Ovary (tissue), 10 donors: ENCODE data around the gene FYN. TPM values are rescaled to one million over a fixed set of nuclear protein-coding genes. Genes with fewer than 3 reads are reported as not detected.
A peak's percentile ranks its signal among the peaks of the same experiment; 100 is the strongest.

Experiments
- DNase-seq, 5 donors: peaks; one replicate each; pipeline ENCODE4 v3.0.0-alpha.2; 2019 to 2020
- H3K27ac ChIP-seq, 2 donors: fragments of 200-600 bp; one replicate each; pipeline versions ENCODE4 v1.5.1 to v1.8.0; 2019 to 2022
- H3K27me3 ChIP-seq: fragments of 200-600 bp; one replicate; pipeline ENCODE4 v1.8.0; 2022
- H3K36me3 ChIP-seq: fragments of 200-600 bp; sonication (generic); one replicate; pipeline ENCODE4 v1.5.1; 2019
- H3K4me1 ChIP-seq: one replicate; pipeline ENCODE4 v1.8.1; 2013; ENCODE audit warnings: mild to moderate bottlenecking, moderate library complexity; ENCODE audit not compliant: insufficient read depth
- H3K4me3 ChIP-seq: fragments of 200-600 bp; sonication (generic); one replicate; pipeline ENCODE4 v1.5.1; 2017
- H3K9me3 ChIP-seq, 2 donors: fragments of 200-600 bp in 1 of 2; sonication (generic) in 1 of 2; one replicate each; pipeline versions ENCODE4 v1.5.1 to v1.8.1; 2013 to 2019; ENCODE audit warnings: mild to moderate bottlenecking in 1 of 2, moderate library complexity in 1 of 2
- EP300 ChIP-seq: sonication (generic); formaldehyde crosslinking; IDR thresholded peaks from one replicate; pipeline ENCODE4 v1.6.1; 2017; ENCODE audit warnings: antibody characterized with exemption
- POLR2A ChIP-seq: fragments of 450-650 bp; IDR thresholded peaks from one replicate; pipeline ENCODE4 v1.6.1; 2017; ENCODE audit warnings: antibody characterized with exemption, mild to moderate bottlenecking, moderate library complexity
- WGBS, 3 donors: extraction: QIAGEN DNeasy Blood & Tissue Kit in 1 of 3; methylation state at CpG; one replicate each; pipeline versions ENCODE4 v1.1.5 to v1.1.7; 2013 to 2017; 5-methylcytosine and 5-hydroxymethylcytosine counted together
- intact Hi-C, 4 donors: fragments of 100-400 bp; cut with DNase I; formaldehyde crosslinking; loops; one replicate each; pipeline versions ENCODE4 v1.11.0 to v1.15.1; 2022 to 2023
- long read RNA-seq, 3 donors: library from polyadenylated mRNA in 2 of 3; unstranded in 2 of 3; transcript quantifications; one replicate each; pipeline ENCODE4 v2.0.0 and lab custom pipeline, GENCODE V29; 2021 to 2026
- polyA plus RNA-seq, 2 donors: library from polyadenylated mRNA; stranded (reverse); fragments of 200-250 nt in 1 of 2; fragments of 350-450 nt in 1 of 2; fragmentation: Illumina TruSeq in 1 of 2; extraction: RNeasy Lipid Tissue Mini Kit (QIAGEN cat#74804) in 1 of 2; gene quantifications; one replicate each; pipeline ENCODE4 v1.2.3, GENCODE V29; 2013 to 2014
- total RNA-seq, 7 donors: library from RNA; depleted of rRNA in 2 of 7; stranded (reverse); fragments of >200 nt in 2 of 7; fragmentation: NEBNext Ultra II Directional in 3 of 7; extraction: Animal tissue kit (Norgen Biotek cat#: 25700) in 3 of 7; gene quantifications; one replicate each; pipeline versions ENCODE4 v1.1.0 to v1.2.4, GENCODE V29; 2016 to 2023
- TF ChIP-seq, protein P1 (sequence below), 3 donors: fragments of 450-650 bp in 2 of 3; fragments of 200-600 bp in 1 of 3; IDR thresholded peaks; one replicate each; pipeline versions ENCODE4 v1.5.1 to v1.8.0; 2016 to 2022; ENCODE audit warnings: antibody characterized with exemption in 3 of 3, mild to moderate bottlenecking in 1 of 3
- donor health status: DM: no; HTN: no; CAD: no; lungs with moderate emphysema.
- donor health status: DM: no; HTN: no; CAD: no.
- donor health status: Bipolar disorder and iron deficiency.
- donor health status: DM: yes; HTN: yes; CAD: no.
- donor health status: DM: no; HTN: no; CAD: no.
- donor health status: DM: yes; HTN: yes; CAD: no.

Gene FYN
- 100 to 1,000 TPM in 1 of 7 donors, 10 to 100 TPM in 6; 54.8 to 116 (median 72.7) TPM for total RNA-seq
- polyA plus RNA-seq: 10 to 100 TPM; 37.2 to 94.3 TPM
- long read RNA-seq, donor 1, partial matches to known transcripts: 11 of 13 reads
- long read RNA-seq, donor 1, other reads (novel, unspliced or antisense): 2 of 13 reads
- long read RNA-seq, donor 2, transcript FYN-202 (14 exons, 3,628 nt): major isoform, 5 of 15 reads
- long read RNA-seq, donor 2, partial matches to known transcripts: 8 of 15 reads
- long read RNA-seq, donor 2, other reads (novel, unspliced or antisense): 0 of 15 reads
- long read RNA-seq, donor 3, transcript FYN-202 (14 exons, 3,628 nt): major isoform, 37 of 61 reads
- long read RNA-seq, donor 3, partial matches to known transcripts: 7 of 61 reads
- long read RNA-seq, donor 3, other reads (novel, unspliced or antisense): 13 of 61 reads

DNA sequence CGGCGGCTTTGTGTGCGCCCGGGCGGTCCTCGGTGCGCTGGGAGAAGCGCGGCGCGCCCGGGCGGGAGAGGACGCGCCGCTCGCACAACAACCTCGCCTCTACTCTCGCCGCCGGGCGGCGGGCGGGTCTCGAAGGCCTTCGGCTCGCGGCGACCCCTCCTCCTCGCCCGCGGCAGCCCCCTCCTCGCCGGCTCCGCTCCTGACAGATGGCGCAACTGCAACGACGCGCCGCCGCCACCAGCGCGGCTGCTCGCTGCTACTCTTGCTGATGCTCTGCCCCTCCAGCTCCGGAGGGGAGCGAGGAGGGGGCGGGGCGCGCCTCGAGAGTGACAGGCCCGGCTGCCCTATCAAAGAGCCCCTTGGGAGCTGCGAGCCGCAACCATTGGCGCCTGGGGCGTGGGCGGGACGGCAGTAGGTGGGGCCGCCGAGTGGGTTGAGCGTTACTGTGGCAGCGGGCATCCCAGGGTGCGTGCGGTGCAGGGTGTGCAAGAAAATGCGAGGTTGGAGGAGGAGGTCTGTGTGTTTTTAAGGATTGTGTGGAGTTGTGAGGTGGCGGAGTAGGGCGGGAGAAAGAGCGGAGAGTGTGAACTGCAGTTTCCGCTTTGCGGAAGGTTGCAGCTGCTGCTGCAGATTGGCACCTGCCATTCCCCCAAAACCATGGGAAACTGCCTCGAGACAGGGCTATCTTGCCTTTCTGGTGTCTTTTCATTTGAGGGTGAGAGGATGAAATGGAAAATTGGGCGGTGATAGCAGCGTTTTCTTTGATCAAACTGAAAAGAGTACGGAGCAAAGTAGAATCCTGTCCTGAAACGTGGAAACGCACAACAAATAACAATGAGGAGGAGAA lies at the start of gene FYN:
Gene FYN, minus strand, starts transcription at position 275 of the 847 bp plus-strand sequence. CDS start 153,401 bp downstream, outside the sequence.
- intact Hi-C loops: loop anchor here in 1 of 4 donors (10.0 kb wide), 1 partner anchor 171 kb away; no protein-coding TSS in a partner anchor
- Histone ChIP-seq H3K9me3 (no peaks in the 10 kb centered on the region), H3K4me3 (peak within 1 kb of the TSS; percentile 48), H3K36me3 (no peaks in the 10 kb centered on the region), H3K27me3 (no peaks in the 10 kb centered on the region), H3K4me1 (peaks cover 4% of the 10 kb centered on the region), H3K27ac (peak within 1 kb of the TSS; percentile 62 to 79)
- DNase-seq: peak; percentile 97 to 99 (median 98)
- TF ChIP-seq POLR2A (peak; percentile 92), EP300 (no peak)
- TF ChIP-seq, protein P1, sequence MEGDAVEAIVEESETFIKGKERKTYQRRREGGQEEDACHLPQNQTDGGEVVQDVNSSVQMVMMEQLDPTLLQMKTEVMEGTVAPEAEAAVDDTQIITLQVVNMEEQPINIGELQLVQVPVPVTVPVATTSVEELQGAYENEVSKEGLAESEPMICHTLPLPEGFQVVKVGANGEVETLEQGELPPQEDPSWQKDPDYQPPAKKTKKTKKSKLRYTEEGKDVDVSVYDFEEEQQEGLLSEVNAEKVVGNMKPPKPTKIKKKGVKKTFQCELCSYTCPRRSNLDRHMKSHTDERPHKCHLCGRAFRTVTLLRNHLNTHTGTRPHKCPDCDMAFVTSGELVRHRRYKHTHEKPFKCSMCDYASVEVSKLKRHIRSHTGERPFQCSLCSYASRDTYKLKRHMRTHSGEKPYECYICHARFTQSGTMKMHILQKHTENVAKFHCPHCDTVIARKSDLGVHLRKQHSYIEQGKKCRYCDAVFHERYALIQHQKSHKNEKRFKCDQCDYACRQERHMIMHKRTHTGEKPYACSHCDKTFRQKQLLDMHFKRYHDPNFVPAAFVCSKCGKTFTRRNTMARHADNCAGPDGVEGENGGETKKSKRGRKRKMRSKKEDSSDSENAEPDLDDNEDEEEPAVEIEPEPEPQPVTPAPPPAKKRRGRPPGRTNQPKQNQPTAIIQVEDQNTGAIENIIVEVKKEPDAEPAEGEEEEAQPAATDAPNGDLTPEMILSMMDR (IDR thresholded peaks at IDR 0.05): peak in 2 of 3 donors; percentile 76 to 78
- 0 to 1% (median 0%) methylated on average over 41 to 75 of the region's 75 CpGs for WGBS, 3 donors

DNA sequence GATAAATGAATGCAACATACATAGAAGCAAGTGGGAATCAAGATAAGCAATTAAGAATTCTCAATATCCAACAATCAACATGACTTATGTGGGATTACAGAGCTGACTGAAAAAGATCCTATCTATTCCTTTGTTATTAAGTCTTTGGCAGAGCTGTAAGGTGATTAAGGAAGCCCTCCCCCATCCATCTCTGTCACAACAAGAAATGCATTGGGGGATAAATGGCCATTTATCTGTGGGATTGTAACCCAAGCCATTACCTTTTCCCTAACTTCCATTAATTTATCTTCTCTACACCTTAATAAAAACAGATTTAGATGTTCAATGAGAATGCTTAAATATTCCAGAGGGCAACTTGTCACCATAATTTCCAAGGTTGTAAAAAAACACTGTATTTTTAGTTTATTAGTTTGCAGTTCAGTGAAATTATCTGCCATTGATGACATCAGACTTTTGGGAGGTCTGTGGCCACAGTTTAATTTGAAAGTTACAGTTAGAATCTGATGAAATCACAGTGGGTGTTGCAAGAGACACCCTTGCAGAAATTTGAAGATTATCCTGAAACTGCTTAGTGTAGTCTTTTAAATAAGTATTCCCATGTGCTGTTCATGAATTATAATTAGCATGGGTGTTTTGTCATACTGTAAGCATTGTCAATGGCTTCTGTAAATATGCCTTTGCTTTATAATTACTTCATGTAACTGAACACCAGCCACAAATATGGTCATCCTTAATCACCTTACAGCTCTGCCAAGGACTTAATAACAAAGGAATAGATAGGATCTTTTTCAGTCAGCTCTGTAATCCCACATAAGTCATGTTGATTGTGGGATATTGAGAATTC lies 49.4 kb upstream of the FYN start:
- Histone ChIP-seq H3K9me3 (no peaks in the 10 kb centered on the region), H3K27ac (no peak overlapping the region), H3K36me3 (no peaks in the 10 kb centered on the region), H3K27me3 (no peaks in the 10 kb centered on the region), H3K4me3 (no peak overlapping the region), H3K4me1 (no peaks in the 10 kb centered on the region)
- no peak for DNase-seq
- intact Hi-C loops: no loop called here
- TF ChIP-seq, protein P1 (IDR thresholded peaks at IDR 0.05): no peak
- no peak for TF ChIP-seq EP300
- no peak for TF ChIP-seq POLR2A

DNA sequence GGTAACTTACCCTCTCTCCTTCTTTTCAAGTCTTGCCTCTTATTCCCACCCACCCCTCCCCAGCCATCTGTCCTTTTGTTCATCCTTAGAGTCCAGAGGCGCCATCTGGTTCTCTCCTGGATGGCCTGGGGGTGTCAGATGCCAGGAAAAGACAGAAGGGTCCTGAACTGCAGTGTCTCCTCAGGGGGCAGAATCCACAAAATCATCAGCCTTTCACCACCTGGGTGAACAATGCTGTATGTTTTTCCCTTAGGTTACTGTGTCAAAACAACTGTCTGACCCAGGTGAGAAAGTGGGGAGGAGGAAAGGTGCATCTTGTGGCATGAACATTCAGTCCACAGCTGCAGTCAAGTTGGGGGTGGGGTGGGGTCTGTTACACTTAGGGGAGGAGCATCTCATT lies 47.9 kb upstream of the FYN start:
- intact Hi-C loops: no loop called here
- Histone ChIP-seq H3K9me3 (no peaks in the 10 kb centered on the region), H3K27me3 (no peaks in the 10 kb centered on the region), H3K4me3 (no peak overlapping the region), H3K27ac (no peak overlapping the region), H3K4me1 (no peaks in the 10 kb centered on the region), H3K36me3 (no peaks in the 10 kb centered on the region)
- DNase-seq: no peak
- TF ChIP-seq POLR2A (no peak), EP300 (no peak)
- TF ChIP-seq, protein P1 (IDR thresholded peaks at IDR 0.05): no peak
- whole genome bisulfite sequencing, 3 donors: 96 to 100% (median 100%) methylated on average over 1 of the region's 1 CpG

DNA sequence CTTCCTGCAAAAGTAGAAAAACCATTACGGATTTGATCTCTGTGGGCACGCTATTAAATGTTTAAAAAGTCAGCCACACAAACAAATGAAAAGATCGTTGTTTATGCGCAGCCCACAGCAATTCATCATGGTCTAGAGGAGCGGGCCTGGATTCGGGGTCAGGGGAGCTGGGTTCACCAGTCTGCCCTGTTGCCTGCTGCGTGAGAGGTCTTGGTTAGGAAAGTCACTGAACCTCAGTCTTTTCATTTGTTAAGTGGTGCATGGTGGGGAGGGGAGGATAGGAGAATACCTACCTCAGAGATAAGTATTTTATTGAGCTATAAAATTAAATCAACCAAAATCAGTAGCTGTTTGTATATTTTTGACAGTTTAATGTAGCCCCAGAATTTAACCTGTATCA lies 47.3 kb upstream of the FYN start:
- H3K36me3 ChIP-seq: no peaks in the 10 kb centered on the region
- H3K9me3 ChIP-seq: no peaks in the 10 kb centered on the region
- H3K27ac ChIP-seq: no peak overlapping the region
- no peak overlapping the region for H3K4me3 ChIP-seq
- no peak for TF ChIP-seq POLR2A
- TF ChIP-seq EP300: no peak
- TF ChIP-seq, protein P1 (IDR thresholded peaks at IDR 0.05): no peak
- no peaks in the 10 kb centered on the region for H3K4me1 ChIP-seq
- intact Hi-C loops: no loop called here
- no peak for DNase-seq
- WGBS, 3 donors: 88 to 89% (median 88%) methylated on average over 7 of the region's 7 CpGs
- no peaks in the 10 kb centered on the region for H3K27me3 ChIP-seq
